Endothelial cell of umbilical vein (primary cell): Measurements from ENCODE around the gene KIF3A.

ENCODE experiments used
- EZH2 ChIP-seq: IDR thresholded peaks from 2 replicates; pipeline ENCODE4 v1.6.1; 2012; ENCODE audit warnings: borderline replicate concordance, low read depth, mild to moderate bottlenecking, moderate library complexity, low read length, inconsistent platforms; ENCODE audit not compliant: severe bottlenecking
- JUN ChIP-seq: IDR thresholded peaks from 2 replicates; pipeline ENCODE4 v1.6.1; 2011; ENCODE audit warnings: borderline replicate concordance, low read depth; ENCODE audit not compliant: insufficient read length, insufficient read depth
- POLR2A ChIP-seq: IDR thresholded peaks from 2 replicates; pipeline ENCODE4 v1.6.1; 2012; ENCODE audit warnings: low read depth, mild to moderate bottlenecking, control low read depth, low read length
- TF ChIP-seq, protein P1 (sequence below), 2 donors: IDR thresholded peaks; 1 replicate in 1 of 2; 2 replicates in 1 of 2; pipeline ENCODE4 v1.5.1; 2011; ENCODE audit warnings: low read length in 2 of 2, mild to moderate bottlenecking in 2 of 2, moderate library complexity in 2 of 2, control low read depth in 1 of 2, inconsistent platforms in 1 of 2, low read depth in 1 of 2; ENCODE audit not compliant: insufficient read depth in 1 of 2; ENCODE audit errors: extremely low read depth in 1 of 2
- TF ChIP-seq, protein P2 (sequence below): IDR thresholded peaks from 2 replicates; pipeline ENCODE4 v1.6.1; 2011; ENCODE audit not compliant: insufficient read depth, insufficient read length

DNA sequence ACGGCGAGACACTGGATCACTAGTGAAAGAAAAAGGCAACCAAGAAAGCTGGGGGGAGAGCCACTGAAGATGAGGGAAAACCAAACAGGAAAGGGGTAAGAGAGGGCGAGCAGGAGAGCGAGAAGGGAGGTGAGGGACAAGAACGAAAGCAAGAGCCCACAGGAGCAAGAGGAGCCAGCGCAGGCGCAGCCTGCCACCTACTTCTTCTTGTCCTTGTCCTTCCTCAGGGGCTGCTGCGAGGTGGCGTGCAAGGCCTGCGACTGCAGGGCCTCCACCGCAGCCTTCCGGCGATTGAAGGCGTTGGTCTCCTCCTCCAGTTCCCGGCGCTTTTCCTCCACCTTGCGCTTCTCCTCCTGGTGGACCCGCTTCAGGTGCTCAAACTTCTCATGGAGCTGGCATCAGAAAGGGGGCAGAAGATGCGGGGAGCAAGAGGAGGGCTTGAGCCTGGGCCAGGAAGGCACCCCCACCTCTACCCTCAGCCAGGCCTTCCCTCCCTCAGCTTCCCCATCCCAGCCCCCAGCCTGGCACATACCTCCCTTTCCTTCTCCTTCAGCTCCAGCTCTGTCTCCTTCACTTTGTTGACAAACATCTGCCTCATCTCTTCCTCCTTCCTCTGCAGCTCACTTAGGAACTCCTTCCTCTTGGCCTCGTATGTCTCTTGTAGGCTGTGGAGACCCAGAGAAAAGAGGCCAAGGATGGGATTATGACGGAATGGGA is 23.4 kb upstream of the KIF3A start:
- TF ChIP-seq POLR2A (no peak), EZH2 (no peak), JUN (no peak)
- TF ChIP-seq, protein P1, sequence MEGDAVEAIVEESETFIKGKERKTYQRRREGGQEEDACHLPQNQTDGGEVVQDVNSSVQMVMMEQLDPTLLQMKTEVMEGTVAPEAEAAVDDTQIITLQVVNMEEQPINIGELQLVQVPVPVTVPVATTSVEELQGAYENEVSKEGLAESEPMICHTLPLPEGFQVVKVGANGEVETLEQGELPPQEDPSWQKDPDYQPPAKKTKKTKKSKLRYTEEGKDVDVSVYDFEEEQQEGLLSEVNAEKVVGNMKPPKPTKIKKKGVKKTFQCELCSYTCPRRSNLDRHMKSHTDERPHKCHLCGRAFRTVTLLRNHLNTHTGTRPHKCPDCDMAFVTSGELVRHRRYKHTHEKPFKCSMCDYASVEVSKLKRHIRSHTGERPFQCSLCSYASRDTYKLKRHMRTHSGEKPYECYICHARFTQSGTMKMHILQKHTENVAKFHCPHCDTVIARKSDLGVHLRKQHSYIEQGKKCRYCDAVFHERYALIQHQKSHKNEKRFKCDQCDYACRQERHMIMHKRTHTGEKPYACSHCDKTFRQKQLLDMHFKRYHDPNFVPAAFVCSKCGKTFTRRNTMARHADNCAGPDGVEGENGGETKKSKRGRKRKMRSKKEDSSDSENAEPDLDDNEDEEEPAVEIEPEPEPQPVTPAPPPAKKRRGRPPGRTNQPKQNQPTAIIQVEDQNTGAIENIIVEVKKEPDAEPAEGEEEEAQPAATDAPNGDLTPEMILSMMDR (IDR thresholded peaks at IDR 0.05; ENCODE audit: extremely low read depth in 1 of 2, insufficient read depth in 1 of 2, low read depth in 1 of 2, low read length in 2 of 2) = no peak
- TF ChIP-seq, protein P2, sequence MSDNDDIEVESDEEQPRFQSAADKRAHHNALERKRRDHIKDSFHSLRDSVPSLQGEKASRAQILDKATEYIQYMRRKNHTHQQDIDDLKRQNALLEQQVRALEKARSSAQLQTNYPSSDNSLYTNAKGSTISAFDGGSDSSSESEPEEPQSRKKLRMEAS = no peak
